GM12878 (cell line): ENCODE measurements around the gene OGDHL. TPM values are rescaled to one million over a fixed set of nuclear protein-coding genes. Genes with fewer than 3 reads are reported as not detected.

ENCODE experiments used
- CHD4 ChIP-seq: fragments of 200-600 bp; sonication (generic); IDR thresholded peaks from 2 replicates; pipeline ENCODE4 v1.6.1; 2016; ENCODE audit warnings: mild to moderate bottlenecking
- RAD21 ChIP-seq: IDR thresholded peaks from 2 replicates; pipeline ENCODE4 v1.6.1; 2011; ENCODE audit warnings: mild to moderate bottlenecking, low read depth, low read length, moderate library complexity; ENCODE audit not compliant: insufficient read depth
- TBL1XR1 ChIP-seq: IDR thresholded peaks from 2 replicates; pipeline ENCODE4 v1.6.1; 2012; ENCODE audit warnings: low read depth, low read length, improper control_type of control experiment
- polyA plus RNA-seq, 11 experiments: library from polyadenylated mRNA; depleted of rRNA in 4 of 11; unstranded in 6 of 11; stranded (reverse) in 5 of 11; fragments of >200 nt; fragmentation: Nextera tagmentation in 4 of 11; fragmentation: Illumina TruSeq in 1 of 11; extraction: Ambion mirVana in 4 of 11; extraction: Trizol in 1 of 11; gene quantifications; 1 replicate in 1 of 11; 2 replicates in 10 of 11; pipeline versions ENCODE4 v1.2.1 to v1.2.3, GENCODE V29; 2011 to 2016; ENCODE audit warnings: inconsistent platforms in 2 of 11, missing spikeins in 2 of 11, low read depth in 1 of 11
- total RNA-seq, 4 experiments: library from RNA; depleted of rRNA in 3 of 4; stranded (reverse); fragments of >200 nt in 3 of 4; fragmentation: Illumina TruSeq in 1 of 4; extraction: Trizol in 1 of 4; gene quantifications; 2 replicates each; pipeline versions ENCODE4 v1.2.1 to v1.2.3, GENCODE V29; 2013 to 2021
- TF ChIP-seq, protein P1 (sequence below): fragments of 450-650 bp; IDR thresholded peaks from 2 replicates; pipeline ENCODE4 v1.6.1; 2017; ENCODE audit warnings: mild to moderate bottlenecking, moderate library complexity

The OGDHL gene
- total and polyA plus RNA-seq, 10 of the 15 experiments (the other 5 are each of a cell fraction or from before 2014, with no cell fraction given): 0.02 to 13.3 (median 0.34) TPM

DNA sequence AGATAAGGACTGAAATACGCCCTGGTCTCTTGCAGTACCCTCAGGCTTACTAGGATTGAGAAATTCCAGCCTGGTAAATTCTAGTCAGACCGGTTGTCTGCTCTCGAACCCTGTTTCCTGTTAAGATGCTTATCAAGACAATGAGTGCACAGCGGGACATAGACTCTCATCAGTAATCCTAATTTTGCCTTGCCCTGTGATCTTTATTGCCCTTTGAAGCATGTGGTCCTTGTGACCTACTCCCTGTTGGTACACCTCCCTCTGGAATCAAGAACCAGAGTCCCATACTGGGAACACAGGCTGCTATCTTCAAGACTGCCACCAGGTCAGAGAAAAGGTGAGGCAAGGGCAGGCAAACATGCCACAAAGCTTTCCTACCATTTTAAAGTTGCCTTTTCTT lies 75.5 kb downstream of the OGDHL start (continued):
- TF ChIP-seq, protein P1, sequence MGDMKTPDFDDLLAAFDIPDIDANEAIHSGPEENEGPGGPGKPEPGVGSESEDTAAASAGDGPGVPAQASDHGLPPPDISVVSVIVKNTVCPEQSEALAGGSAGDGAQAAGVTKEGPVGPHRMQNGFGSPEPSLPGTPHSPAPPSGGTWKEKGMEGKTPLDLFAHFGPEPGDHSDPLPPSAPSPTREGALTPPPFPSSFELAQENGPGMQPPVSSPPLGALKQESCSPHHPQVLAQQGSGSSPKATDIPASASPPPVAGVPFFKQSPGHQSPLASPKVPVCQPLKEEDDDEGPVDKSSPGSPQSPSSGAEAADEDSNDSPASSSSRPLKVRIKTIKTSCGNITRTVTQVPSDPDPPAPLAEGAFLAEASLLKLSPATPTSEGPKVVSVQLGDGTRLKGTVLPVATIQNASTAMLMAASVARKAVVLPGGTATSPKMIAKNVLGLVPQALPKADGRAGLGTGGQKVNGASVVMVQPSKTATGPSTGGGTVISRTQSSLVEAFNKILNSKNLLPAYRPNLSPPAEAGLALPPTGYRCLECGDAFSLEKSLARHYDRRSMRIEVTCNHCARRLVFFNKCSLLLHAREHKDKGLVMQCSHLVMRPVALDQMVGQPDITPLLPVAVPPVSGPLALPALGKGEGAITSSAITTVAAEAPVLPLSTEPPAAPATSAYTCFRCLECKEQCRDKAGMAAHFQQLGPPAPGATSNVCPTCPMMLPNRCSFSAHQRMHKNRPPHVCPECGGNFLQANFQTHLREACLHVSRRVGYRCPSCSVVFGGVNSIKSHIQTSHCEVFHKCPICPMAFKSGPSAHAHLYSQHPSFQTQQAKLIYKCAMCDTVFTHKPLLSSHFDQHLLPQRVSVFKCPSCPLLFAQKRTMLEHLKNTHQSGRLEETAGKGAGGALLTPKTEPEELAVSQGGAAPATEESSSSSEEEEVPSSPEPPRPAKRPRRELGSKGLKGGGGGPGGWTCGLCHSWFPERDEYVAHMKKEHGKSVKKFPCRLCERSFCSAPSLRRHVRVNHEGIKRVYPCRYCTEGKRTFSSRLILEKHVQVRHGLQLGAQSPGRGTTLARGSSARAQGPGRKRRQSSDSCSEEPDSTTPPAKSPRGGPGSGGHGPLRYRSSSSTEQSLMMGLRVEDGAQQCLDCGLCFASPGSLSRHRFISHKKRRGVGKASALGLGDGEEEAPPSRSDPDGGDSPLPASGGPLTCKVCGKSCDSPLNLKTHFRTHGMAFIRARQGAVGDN: no peak
- TF ChIP-seq RAD21 (no peak), TBL1XR1 (no peak), CHD4 (no peak)

Other genes starting within 250 kb of the OGDHL start
- 6.8 and 8.4 TPM in 2 replicates for gene ERCC6, start 223.2 kb downstream of the OGDHL start, total RNA-seq (2014; rRNA removed)
- 9.6 and 11.4 TPM in 2 replicates for gene ERCC6, start 223.2 kb downstream of the OGDHL start, total RNA-seq (2014; rRNA removed; fragmentation: Illumina TruSeq; extraction: Trizol)
- 15.0 and 15.6 TPM in 2 replicates for gene ERCC6, start 223.2 kb downstream of the OGDHL start, total RNA-seq (2021)
- gene ERCC6, start 223.2 kb downstream of the OGDHL start, polyA plus RNA-seq (2011; rRNA removed): 11.8 and 16.2 TPM in 2 replicates
- 7.9 and 9.2 TPM in 2 replicates for gene ERCC6, start 223.2 kb downstream of the OGDHL start, polyA plus RNA-seq (2014; fragmentation: Illumina TruSeq; extraction: Trizol)
- 1 to 10 TPM; 4.3 to 6.6 TPM for gene ERCC6, start 223.2 kb downstream of the OGDHL start, polyA plus RNA-seq (2014; fragmentation: Nextera tagmentation; extraction: Ambion mirVana)
- gene ERCC6, start 223.2 kb downstream of the OGDHL start, polyA plus RNA-seq (2014; rRNA removed): 4.9 and 6.1 TPM in 2 replicates
- 1 to 10 TPM; 7.8 to 9.8 TPM for gene ERCC6, start 223.2 kb downstream of the OGDHL start, polyA plus RNA-seq (2016; fragmentation: Nextera tagmentation; extraction: Ambion mirVana)
- not detected in 2 replicates for gene SLC18A3, start 152.0 kb downstream of the OGDHL start, total RNA-seq (2014; rRNA removed)
- gene SLC18A3, start 152.0 kb downstream of the OGDHL start, total RNA-seq (2014; rRNA removed; fragmentation: Illumina TruSeq; extraction: Trizol): not detected in 2 replicates
- not detected in 2 replicates for gene SLC18A3, start 152.0 kb downstream of the OGDHL start, total RNA-seq (2021)
- gene SLC18A3, start 152.0 kb downstream of the OGDHL start, polyA plus RNA-seq (2011; rRNA removed): not detected in 2 replicates
- gene SLC18A3, start 152.0 kb downstream of the OGDHL start, polyA plus RNA-seq (2014; fragmentation: Illumina TruSeq; extraction: Trizol): not detected in 2 replicates
- gene SLC18A3, start 152.0 kb downstream of the OGDHL start, polyA plus RNA-seq (2014; fragmentation: Nextera tagmentation; extraction: Ambion mirVana): not detected
- gene SLC18A3, start 152.0 kb downstream of the OGDHL start, polyA plus RNA-seq (2014; rRNA removed): not detected in 2 replicates
- not detected for gene SLC18A3, start 152.0 kb downstream of the OGDHL start, polyA plus RNA-seq (2016; fragmentation: Nextera tagmentation; extraction: Ambion mirVana)
- gene CHAT, start 148.3 kb downstream of the OGDHL start, total RNA-seq (2014; rRNA removed): not detected in 2 replicates
- gene CHAT, start 148.3 kb downstream of the OGDHL start, total RNA-seq (2014; rRNA removed; fragmentation: Illumina TruSeq; extraction: Trizol): not detected in 2 replicates
- not detected in 2 replicates for gene CHAT, start 148.3 kb downstream of the OGDHL start, total RNA-seq (2021)
- not detected in 2 replicates for gene CHAT, start 148.3 kb downstream of the OGDHL start, polyA plus RNA-seq (2011; rRNA removed)
- gene CHAT, start 148.3 kb downstream of the OGDHL start, polyA plus RNA-seq (2014; fragmentation: Illumina TruSeq; extraction: Trizol): not detected in 2 replicates
- not detected for gene CHAT, start 148.3 kb downstream of the OGDHL start, polyA plus RNA-seq (2014; fragmentation: Nextera tagmentation; extraction: Ambion mirVana)
- not detected in 2 replicates for gene CHAT, start 148.3 kb downstream of the OGDHL start, polyA plus RNA-seq (2014; rRNA removed)
- gene CHAT, start 148.3 kb downstream of the OGDHL start, polyA plus RNA-seq (2016; fragmentation: Nextera tagmentation; extraction: Ambion mirVana): not detected
- gene C10orf53, start 82.7 kb downstream of the OGDHL start, total RNA-seq (2014; rRNA removed): not detected in 2 replicates
- not detected in 2 replicates for gene C10orf53, start 82.7 kb downstream of the OGDHL start, total RNA-seq (2014; rRNA removed; fragmentation: Illumina TruSeq; extraction: Trizol)
- gene C10orf53, start 82.7 kb downstream of the OGDHL start, total RNA-seq (2021): not detected in 2 replicates
- not detected in 2 replicates for gene C10orf53, start 82.7 kb downstream of the OGDHL start, polyA plus RNA-seq (2011; rRNA removed)
- not detected in 2 replicates for gene C10orf53, start 82.7 kb downstream of the OGDHL start, polyA plus RNA-seq (2014; fragmentation: Illumina TruSeq; extraction: Trizol)
- gene C10orf53, start 82.7 kb downstream of the OGDHL start, polyA plus RNA-seq (2014; fragmentation: Nextera tagmentation; extraction: Ambion mirVana): not detected
- gene C10orf53, start 82.7 kb downstream of the OGDHL start, polyA plus RNA-seq (2014; rRNA removed): not detected in 2 replicates
- not detected for gene C10orf53, start 82.7 kb downstream of the OGDHL start, polyA plus RNA-seq (2016; fragmentation: Nextera tagmentation; extraction: Ambion mirVana)
- 22.5 and 30.2 TPM in 2 replicates for gene PARG, start 179.7 kb upstream of the OGDHL start, total RNA-seq (2014; rRNA removed)
- 34.5 and 35.4 TPM in 2 replicates for gene PARG, start 179.7 kb upstream of the OGDHL start, total RNA-seq (2014; rRNA removed; fragmentation: Illumina TruSeq; extraction: Trizol)
- gene PARG, start 179.7 kb upstream of the OGDHL start, total RNA-seq (2021): 26.4 and 28.3 TPM in 2 replicates
- gene PARG, start 179.7 kb upstream of the OGDHL start, polyA plus RNA-seq (2011; rRNA removed): 18.7 and 23.6 TPM in 2 replicates
- gene PARG, start 179.7 kb upstream of the OGDHL start, polyA plus RNA-seq (2014; fragmentation: Illumina TruSeq; extraction: Trizol): 21.4 and 25.2 TPM in 2 replicates
- 1 to 10 TPM; 4.8 to 6.2 TPM for gene PARG, start 179.7 kb upstream of the OGDHL start, polyA plus RNA-seq (2014; fragmentation: Nextera tagmentation; extraction: Ambion mirVana)
- 19.2 and 19.7 TPM in 2 replicates for gene PARG, start 179.7 kb upstream of the OGDHL start, polyA plus RNA-seq (2014; rRNA removed)
- gene PARG, start 179.7 kb upstream of the OGDHL start, polyA plus RNA-seq (2016; fragmentation: Nextera tagmentation; extraction: Ambion mirVana): 10 to 100 TPM; 28.5 to 29.4 TPM
- 25.3 and 28.6 TPM in 2 replicates for gene TIMM23B, start 179.7 kb upstream of the OGDHL start, total RNA-seq (2014; rRNA removed)
- gene TIMM23B, start 179.7 kb upstream of the OGDHL start, total RNA-seq (2014; rRNA removed; fragmentation: Illumina TruSeq; extraction: Trizol): 17.0 and 19.5 TPM in 2 replicates
- gene TIMM23B, start 179.7 kb upstream of the OGDHL start, total RNA-seq (2021): 19.4 and 23.8 TPM in 2 replicates
- 19.4 and 21.7 TPM in 2 replicates for gene TIMM23B, start 179.7 kb upstream of the OGDHL start, polyA plus RNA-seq (2011; rRNA removed)
- gene TIMM23B, start 179.7 kb upstream of the OGDHL start, polyA plus RNA-seq (2014; fragmentation: Illumina TruSeq; extraction: Trizol): 15.8 and 16.3 TPM in 2 replicates
- 1 to 10 TPM; 5.0 to 6.0 TPM for gene TIMM23B, start 179.7 kb upstream of the OGDHL start, polyA plus RNA-seq (2014; fragmentation: Nextera tagmentation; extraction: Ambion mirVana)
- 30.4 and 31.0 TPM in 2 replicates for gene TIMM23B, start 179.7 kb upstream of the OGDHL start, polyA plus RNA-seq (2014; rRNA removed)
- 10 to 100 TPM; 15.6 to 16.0 TPM for gene TIMM23B, start 179.7 kb upstream of the OGDHL start, polyA plus RNA-seq (2016; fragmentation: Nextera tagmentation; extraction: Ambion mirVana)
- 12.6 and 14.3 TPM in 2 replicates for gene AGAP6, start 226.1 kb upstream of the OGDHL start, total RNA-seq (2014; rRNA removed)
- gene AGAP6, start 226.1 kb upstream of the OGDHL start, total RNA-seq (2014; rRNA removed; fragmentation: Illumina TruSeq; extraction: Trizol): 10.2 and 11.1 TPM in 2 replicates
- gene AGAP6, start 226.1 kb upstream of the OGDHL start, total RNA-seq (2021): 14.3 and 14.7 TPM in 2 replicates
- gene AGAP6, start 226.1 kb upstream of the OGDHL start, polyA plus RNA-seq (2011; rRNA removed): 15.3 and 19.7 TPM in 2 replicates
- gene AGAP6, start 226.1 kb upstream of the OGDHL start, polyA plus RNA-seq (2014; fragmentation: Illumina TruSeq; extraction: Trizol): 17.0 and 20.3 TPM in 2 replicates
- 1 to 10 TPM in 1 of 2 experiments, under 1 TPM in 1; 0.66 to 2.5 TPM for gene AGAP6, start 226.1 kb upstream of the OGDHL start, polyA plus RNA-seq (2014; fragmentation: Nextera tagmentation; extraction: Ambion mirVana)
- 24.0 and 26.0 TPM in 2 replicates for gene AGAP6, start 226.1 kb upstream of the OGDHL start, polyA plus RNA-seq (2014; rRNA removed)
- 1 to 10 TPM; 7.8 to 8.6 TPM for gene AGAP6, start 226.1 kb upstream of the OGDHL start, polyA plus RNA-seq (2016; fragmentation: Nextera tagmentation; extraction: Ambion mirVana)